Stimulated activated CD8-positive, alpha-beta memory T cell treated with anti-CD3 and anti-CD28 coated beads, Interleukin-12 subunit alpha, Interleukin-12 subunit beta, amount 100 ng/mL, for 4 hours (primary cell): Measurements from ENCODE around the gene DKK1.

Experiments
- DNase-seq: peaks from one replicate; pipeline ENCODE4 v3.0.0-alpha.2; 2020; ENCODE audit warnings: low read depth

The DKK1 gene, protein sequence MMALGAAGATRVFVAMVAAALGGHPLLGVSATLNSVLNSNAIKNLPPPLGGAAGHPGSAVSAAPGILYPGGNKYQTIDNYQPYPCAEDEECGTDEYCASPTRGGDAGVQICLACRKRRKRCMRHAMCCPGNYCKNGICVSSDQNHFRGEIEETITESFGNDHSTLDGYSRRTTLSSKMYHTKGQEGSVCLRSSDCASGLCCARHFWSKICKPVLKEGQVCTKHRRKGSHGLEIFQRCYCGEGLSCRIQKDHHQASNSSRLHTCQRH

GRCh38 chr10:52313933-52314821 lies at the start of gene DKK1:
Gene DKK1 (plus strand): TSS chr10:52314281. CDS start chr10:52314435, 154 bp downstream.
- DNase-seq, result no peak

GRCh38 chr10:52265131-52265926 lies 48.8 kb upstream of the DKK1 start:
- DNase-seq, result no peak

- no peak for DNase-seq
These were observed 47.2 kb upstream of the DKK1 start for GRCh38 chr10:52266858-52267257.

DNA sequence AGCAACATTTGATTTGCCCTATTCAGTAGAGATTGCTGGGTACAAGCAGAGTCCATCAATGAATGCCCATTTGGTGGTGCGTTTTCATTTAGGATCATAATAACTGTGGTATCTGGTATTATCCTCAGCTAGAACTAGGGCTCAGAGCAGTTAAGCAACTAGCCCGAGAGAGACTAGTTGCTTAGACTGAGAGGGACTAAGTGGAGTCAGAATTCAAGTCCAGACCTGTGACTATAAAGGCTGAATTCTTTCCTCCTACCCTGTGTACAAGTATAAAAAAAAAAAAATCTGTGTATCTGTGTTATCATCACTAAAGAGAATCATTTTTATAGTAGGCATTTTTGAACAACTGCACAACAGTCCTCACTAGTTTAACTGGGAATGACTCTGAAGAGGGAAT lies 45.3 kb upstream of the DKK1 start:
- DNase-seq, result no peak

DNA sequence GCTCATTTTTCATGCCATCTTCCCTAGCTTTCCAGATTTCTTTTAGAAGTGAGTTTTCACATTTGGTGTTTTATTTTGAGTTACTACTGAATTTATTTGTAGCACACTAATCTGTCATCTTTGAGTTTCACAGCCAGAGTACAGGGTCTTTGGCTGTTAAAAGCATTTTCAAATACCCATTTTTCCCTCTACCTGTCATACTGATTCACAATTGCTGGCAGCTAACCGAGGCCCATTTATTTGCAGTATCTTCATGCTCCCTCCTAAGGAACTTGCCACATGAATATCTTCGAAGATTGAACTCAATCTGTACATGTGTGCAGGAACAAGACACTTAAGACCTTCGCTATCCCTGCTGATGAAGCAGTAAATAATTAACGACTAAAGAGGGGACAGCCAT lies 44.8 kb upstream of the DKK1 start:
- no peak for DNase-seq

GRCh38 chr10:52276163-52276562 lies 37.9 kb upstream of the DKK1 start:
- no peak for DNase-seq

DNA sequence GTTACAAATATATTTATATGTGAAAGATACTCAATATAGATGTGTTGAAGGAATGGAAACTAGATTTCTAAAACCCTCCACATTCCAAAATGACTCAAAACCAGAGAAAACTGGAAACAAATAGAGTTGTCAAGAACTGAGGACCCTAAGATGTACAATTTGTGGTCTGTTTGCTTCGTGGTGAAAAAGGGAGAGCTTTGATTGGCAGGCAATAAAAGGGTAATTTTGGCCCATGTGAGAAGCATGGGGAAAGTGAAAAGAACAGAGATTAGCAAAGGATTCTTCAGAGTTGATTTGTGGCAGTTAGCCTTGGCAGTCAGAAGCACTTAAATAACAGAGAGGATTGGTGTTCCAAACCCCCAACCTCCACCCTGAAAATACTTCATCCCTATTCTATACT lies 37.1 kb upstream of the DKK1 start:
- no peak for DNase-seq

DNA sequence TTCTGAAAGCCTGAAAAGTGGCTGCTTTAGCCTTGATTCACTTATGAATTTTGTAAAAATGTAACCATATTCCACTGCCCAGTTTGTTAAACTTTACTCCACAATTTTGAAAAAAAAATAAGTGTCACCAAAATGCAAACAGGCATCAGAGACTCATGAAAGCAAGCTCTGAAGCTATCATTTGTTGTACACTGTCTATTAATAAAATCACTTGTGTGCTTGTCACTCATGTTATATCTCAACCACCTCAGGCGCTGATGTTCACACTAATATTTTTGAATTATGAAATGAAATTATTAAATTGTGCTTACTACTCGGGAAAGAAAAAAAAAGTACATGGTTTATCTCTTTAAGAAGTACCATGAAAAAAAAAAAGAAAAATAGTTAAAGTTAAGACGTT lies 34.5 kb upstream of the DKK1 start:
- DNase-seq, result no peak

- DNase-seq, result no peak
These were observed 34.0 kb upstream of the DKK1 start for GRCh38 chr10:52280051-52280450.

GRCh38 chr10:52283174-52283573 lies 30.9 kb upstream of the DKK1 start:
- DNase-seq, result no peak

- DNase-seq, result no peak
These were observed 29.6 kb upstream of the DKK1 start for GRCh38 chr10:52284416-52285013.

DNA sequence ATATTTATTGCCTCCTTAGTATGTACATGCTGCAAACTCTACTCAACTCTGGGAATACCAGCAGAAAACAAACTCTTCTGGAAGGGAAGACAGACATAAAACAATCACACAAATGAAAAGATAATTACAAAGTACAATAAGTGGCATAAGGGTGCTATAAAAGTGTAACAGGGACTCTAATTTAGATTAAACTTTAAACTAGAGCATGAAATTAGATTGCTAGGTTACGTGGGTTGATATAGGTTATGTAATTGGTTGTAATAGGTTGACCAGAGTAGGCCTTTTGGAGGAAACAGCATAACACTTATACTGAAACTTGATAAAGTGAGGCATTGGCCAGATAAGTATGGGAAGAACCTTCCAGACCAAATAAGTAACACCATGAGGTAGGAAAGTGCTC lies 26.2 kb upstream of the DKK1 start:
- DNase-seq, result no peak

- DNase-seq, result no peak
These were observed 16.3 kb upstream of the DKK1 start for GRCh38 chr10:52297747-52298146.

DNA sequence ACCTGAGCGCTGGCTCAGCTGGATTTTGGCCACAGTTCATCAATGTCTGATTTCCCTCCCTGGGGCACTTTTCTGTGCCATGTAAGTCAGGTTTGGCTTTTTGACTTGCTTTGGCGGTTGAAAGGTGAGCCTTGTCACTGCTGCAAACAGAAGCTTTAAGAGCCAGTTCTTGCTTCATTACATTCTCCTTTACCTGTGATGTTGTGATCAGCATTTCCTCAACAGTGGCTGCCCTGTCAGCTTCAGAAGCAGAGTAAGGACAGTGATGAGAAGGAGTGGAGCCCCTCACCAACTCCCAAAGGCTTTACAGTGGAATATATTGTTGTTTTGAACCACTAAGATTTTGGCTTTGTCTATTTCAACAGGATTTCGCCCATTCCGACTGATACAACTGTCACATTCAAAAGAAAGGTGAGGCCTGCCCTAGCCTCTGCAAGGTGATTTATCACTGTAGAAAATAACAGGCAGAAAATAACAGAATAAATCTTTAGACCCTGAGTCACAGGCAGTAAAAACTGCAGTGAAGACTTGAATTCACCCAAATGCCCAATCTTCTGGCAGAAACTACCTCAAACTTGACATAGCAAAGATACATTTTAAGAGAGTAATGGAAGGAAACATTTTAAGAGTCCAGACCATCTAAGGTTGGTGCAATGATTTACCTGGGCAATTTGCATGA lies 13.3 kb upstream of the DKK1 start:
- no peak for DNase-seq

DNA sequence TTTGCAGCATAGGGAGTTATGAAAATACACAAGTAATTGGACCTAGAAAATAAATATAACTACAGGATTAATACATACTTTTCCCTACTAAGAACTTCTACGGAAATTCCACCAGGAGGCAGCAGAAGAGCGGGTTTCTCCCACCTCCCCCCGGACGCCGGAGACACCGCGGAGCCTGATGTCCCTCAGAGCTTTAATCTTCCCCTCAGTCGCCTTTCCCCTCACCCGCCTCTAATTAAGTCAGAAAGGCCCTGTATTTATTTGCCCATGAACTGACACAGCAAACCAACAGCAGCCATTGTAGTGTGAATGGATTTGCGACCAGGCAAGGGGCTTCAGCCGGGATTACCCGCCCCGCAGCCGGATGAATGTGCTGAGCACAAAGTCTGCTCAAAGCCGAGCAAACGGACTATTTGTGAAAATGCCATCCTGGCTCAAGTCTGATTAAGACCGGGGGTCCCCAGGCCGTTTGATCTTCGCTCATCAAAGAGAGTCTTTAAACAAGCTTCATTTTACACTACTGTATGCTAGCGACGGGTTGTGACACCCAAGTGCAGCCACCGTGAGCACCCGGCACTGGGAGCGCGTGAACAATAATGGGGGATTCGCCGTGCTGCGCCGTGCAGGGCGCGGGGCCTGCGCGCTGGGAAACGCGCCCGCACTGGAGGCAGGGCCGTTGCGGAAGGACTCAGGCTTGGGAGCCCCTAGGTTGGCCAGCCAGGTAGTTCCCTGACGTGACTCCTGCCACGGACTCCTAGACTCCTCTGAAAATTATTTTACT lies 5.6 kb upstream of the DKK1 start:
- no peak for DNase-seq

DNA sequence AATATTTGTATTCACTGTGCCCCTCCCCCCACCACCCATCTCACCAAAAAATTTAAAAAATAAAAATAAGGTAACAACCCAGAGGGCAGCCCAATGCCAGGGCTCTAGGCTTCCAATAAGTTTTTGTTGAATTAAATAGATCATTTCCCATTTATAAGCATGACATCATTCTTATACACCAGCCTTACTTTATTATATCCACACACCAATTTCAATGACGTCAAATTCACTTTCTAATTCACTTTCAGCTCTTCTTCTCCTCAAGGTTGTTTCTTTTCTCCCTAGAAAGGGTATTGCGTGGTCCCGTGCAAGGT lies 1.2 kb upstream of the DKK1 start:
- DNase-seq, result no peak

- no peak for DNase-seq
These were observed 687 bp upstream of the DKK1 start for GRCh38 chr10:52313256-52313932.

GRCh38 chr10:52314822-52315552 lies 906 bp downstream of the DKK1 start:
- no peak for DNase-seq

DNA sequence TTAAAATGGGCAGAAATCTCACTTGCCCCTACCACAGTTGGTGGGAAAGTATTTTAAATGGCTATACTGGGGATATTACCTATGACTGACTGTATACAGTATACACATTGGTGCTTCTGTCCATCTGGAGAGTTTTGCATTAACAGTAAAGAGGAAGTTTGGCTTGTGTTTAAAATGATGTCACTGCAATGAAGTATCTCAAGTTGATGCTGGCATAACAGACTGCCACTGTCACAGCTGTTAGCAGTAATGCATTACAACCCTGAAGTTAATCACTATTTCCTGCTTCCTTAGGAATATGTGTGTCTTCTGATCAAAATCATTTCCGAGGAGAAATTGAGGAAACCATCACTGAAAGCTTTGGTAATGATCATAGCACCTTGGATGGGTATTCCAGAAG lies 1.9 kb downstream of the DKK1 start:
- DNase-seq, result no peak

- DNase-seq, result no peak
These were observed 2.4 kb downstream of the DKK1 start for GRCh38 chr10:52316500-52316899.
